ENCODE results near the gene SLC41A3.

Gene SLC41A3

GRCh38 chr3:126126286-126126685, 42.4 kb upstream of the SLC41A3 start:
- TF ChIP-seq ZNF274 (IDR thresholded peaks at IDR 0.05; ENCODE audit: low read depth, low read length): no peak
- H3K4me3 ChIP-seq (ENCODE audit: low read length): no peak overlapping the region

GRCh38 chr3:126125781-126126251, 41.9 kb upstream of the SLC41A3 start:
- H3K4me3 ChIP-seq (ENCODE audit: low read length): no peak overlapping the region
- TF ChIP-seq ZNF274 (IDR thresholded peaks at IDR 0.05; ENCODE audit: low read depth, low read length): no peak

- no peak overlapping the region for H3K4me3 ChIP-seq (ENCODE audit: low read length)
- TF ChIP-seq ZNF274 (IDR thresholded peaks at IDR 0.05; ENCODE audit: low read depth, low read length): no peak
Observed at GRCh38 chr3:126125341-126125740, 41.4 kb upstream of the SLC41A3 start.

GRCh38 chr3:126124896-126125295, 41.0 kb upstream of the SLC41A3 start:
- H3K4me3 ChIP-seq (ENCODE audit: low read length): no peak overlapping the region
- TF ChIP-seq ZNF274 (IDR thresholded peaks at IDR 0.05; ENCODE audit: low read depth, low read length): no peak

- no peak overlapping the region for H3K4me3 ChIP-seq (ENCODE audit: low read length)
- TF ChIP-seq ZNF274 (IDR thresholded peaks at IDR 0.05; ENCODE audit: low read depth, low read length): no peak
Observed at GRCh38 chr3:126124148-126124868, 40.4 kb upstream of the SLC41A3 start.

GRCh38 chr3:126121632-126122031, 37.7 kb upstream of the SLC41A3 start:
- H3K4me3 ChIP-seq (ENCODE audit: low read length): no peak overlapping the region
- no peak for TF ChIP-seq ZNF274 (IDR thresholded peaks at IDR 0.05; ENCODE audit: low read depth, low read length)

GRCh38 chr3:126121074-126121473, 37.1 kb upstream of the SLC41A3 start:
- H3K4me3 ChIP-seq (ENCODE audit: low read length): no peak overlapping the region

GRCh38 chr3:126119976-126120375, 36.1 kb upstream of the SLC41A3 start:
- no peak for TF ChIP-seq ZNF274 (IDR thresholded peaks at IDR 0.05; ENCODE audit: low read depth, low read length)
- no peak overlapping the region for H3K4me3 ChIP-seq (ENCODE audit: low read length)

More at GRCh38 chr3:126121074-126121473, 37.1 kb upstream of the SLC41A3 start:
- no peak for TF ChIP-seq ZNF274 (IDR thresholded peaks at IDR 0.05; ENCODE audit: low read depth, low read length)

GRCh38 chr3:126119008-126119675, 35.2 kb upstream of the SLC41A3 start:
- no peak overlapping the region for H3K4me3 ChIP-seq (ENCODE audit: low read length)
- TF ChIP-seq ZNF274 (IDR thresholded peaks at IDR 0.05; ENCODE audit: low read depth, low read length): no peak

GRCh38 chr3:126118591-126118990, 34.7 kb upstream of the SLC41A3 start:
- TF ChIP-seq ZNF274 (IDR thresholded peaks at IDR 0.05; ENCODE audit: low read depth, low read length): no peak
- H3K4me3 ChIP-seq (ENCODE audit: low read length): no peak overlapping the region

GRCh38 chr3:126117786-126118185, 33.9 kb upstream of the SLC41A3 start:
- H3K4me3 ChIP-seq (ENCODE audit: low read length): no peak overlapping the region
- TF ChIP-seq ZNF274 (IDR thresholded peaks at IDR 0.05; ENCODE audit: low read depth, low read length): no peak

- H3K4me3 ChIP-seq (ENCODE audit: low read length): no peak overlapping the region
- no peak for TF ChIP-seq ZNF274 (IDR thresholded peaks at IDR 0.05; ENCODE audit: low read depth, low read length)
Observed at GRCh38 chr3:126117212-126117611, 33.3 kb upstream of the SLC41A3 start.

GRCh38 chr3:126116526-126116925, 32.6 kb upstream of the SLC41A3 start:
- no peak overlapping the region for H3K4me3 ChIP-seq (ENCODE audit: low read length)
- TF ChIP-seq ZNF274 (IDR thresholded peaks at IDR 0.05; ENCODE audit: low read depth, low read length): no peak

- TF ChIP-seq ZNF274 (IDR thresholded peaks at IDR 0.05; ENCODE audit: low read depth, low read length): no peak
- no peak overlapping the region for H3K4me3 ChIP-seq (ENCODE audit: low read length)
Observed at GRCh38 chr3:126114443-126115386, 30.8 kb upstream of the SLC41A3 start.
